ENCODE measurements around the gene RABEPK. TPM values are rescaled to one million over a fixed set of nuclear protein-coding genes. Genes with fewer than 3 reads are reported as not detected.

The RABEPK gene
- total RNA-seq, 2 donors from 2014 or later, result 19.3 to 19.7 TPM

- no peaks in the 10 kb centered on the region for H3K36me3 Mint-ChIP-seq (ENCODE audit: low read depth)
These were observed 55.5 kb downstream of the RABEPK start for GRCh38 chr9:125255781-125256391.

GRCh38 chr9:125258160-125258785 is 57.9 kb downstream of the RABEPK start:
- Mint-ChIP-seq H3K36me3 (ENCODE audit: low read depth) (no peaks in the 10 kb centered on the region), H3K4me3 (no peak overlapping the region), H3K9me3 (peaks cover 3% of the 10 kb centered on the region), H3K27ac (no peak overlapping the region), H3K27me3 (ENCODE audit: insufficient read depth) (no peaks in the 10 kb centered on the region), H3K4me1 (peaks cover 8% of the 10 kb centered on the region)
- Histone ChIP-seq H3K9ac (ENCODE audit: extremely low read depth, low read length, poor library complexity, severe bottlenecking) (no peak overlapping the region), H3K36me3 (ENCODE audit: control insufficient read depth, insufficient read depth, low read length) (no peaks in the 10 kb centered on the region), H3K27me3 (ENCODE audit: control insufficient read depth, insufficient read depth, low read length, poor library complexity, severe bottlenecking) (no peaks in the 10 kb centered on the region), H3K4me3 (ENCODE audit: low read length) (no peak overlapping the region), H3K27ac (ENCODE audit: low read depth, low read length) (no peak overlapping the region), H3K4me1 (ENCODE audit: control insufficient read depth, insufficient read depth, low read length) (peaks cover 3% of the 10 kb centered on the region), H3K9me3 (ENCODE audit: control insufficient read depth, low read length) (no peaks in the 10 kb centered on the region)
- no peak for DNase-seq
- 94 to 95% methylated on average over 5 to 6 of the region's 6 CpGs for WGBS, 2 experiments (ENCODE audit: insufficient coverage in 1 of 2, insufficient read length in 1 of 2)
- no peak for TF ChIP-seq CTCF (conservative IDR thresholded peaks at IDR 0.05)

More at GRCh38 chr9:125255781-125256391, 55.5 kb downstream of the RABEPK start:
- peak; percentile 74 for TF ChIP-seq CTCF (conservative IDR thresholded peaks at IDR 0.05)
- WGBS, 2 experiments (ENCODE audit: insufficient coverage in 1 of 2, insufficient read length in 1 of 2), result 63 to 68% methylated on average over 1 to 2 of the region's 2 CpGs
- Histone ChIP-seq H3K36me3 (ENCODE audit: control insufficient read depth, insufficient read depth, low read length) (no peaks in the 10 kb centered on the region), H3K4me3 (ENCODE audit: low read length) (no peak overlapping the region), H3K27ac (ENCODE audit: low read depth, low read length) (no peak overlapping the region), H3K27me3 (ENCODE audit: control insufficient read depth, insufficient read depth, low read length, poor library complexity, severe bottlenecking) (no peaks in the 10 kb centered on the region), H3K9ac (ENCODE audit: extremely low read depth, low read length, poor library complexity, severe bottlenecking) (no peak overlapping the region), H3K4me1 (ENCODE audit: control insufficient read depth, insufficient read depth, low read length) (no peaks in the 10 kb centered on the region), H3K9me3 (ENCODE audit: control insufficient read depth, low read length) (no peaks in the 10 kb centered on the region)
- Mint-ChIP-seq H3K4me3 (no peak overlapping the region), H3K4me1 (no peaks in the 10 kb centered on the region), H3K9me3 (peaks cover 2% of the 10 kb centered on the region), H3K27ac (no peak overlapping the region), H3K27me3 (ENCODE audit: insufficient read depth) (no peaks in the 10 kb centered on the region)
- peak; percentile 69 for DNase-seq

- Histone ChIP-seq H3K27me3 (ENCODE audit: control insufficient read depth, insufficient read depth, low read length, poor library complexity, severe bottlenecking) (no peaks in the 10 kb centered on the region), H3K4me1 (ENCODE audit: control insufficient read depth, insufficient read depth, low read length) (peaks cover 3% of the 10 kb centered on the region), H3K27ac (ENCODE audit: low read depth, low read length) (no peak overlapping the region), H3K9ac (ENCODE audit: extremely low read depth, low read length, poor library complexity, severe bottlenecking) (no peak overlapping the region), H3K36me3 (ENCODE audit: control insufficient read depth, insufficient read depth, low read length) (peaks cover 5% of the 10 kb centered on the region), H3K9me3 (ENCODE audit: control insufficient read depth, low read length) (no peaks in the 10 kb centered on the region), H3K4me3 (ENCODE audit: low read length) (no peak overlapping the region)
- Mint-ChIP-seq H3K36me3 (ENCODE audit: low read depth) (no peaks in the 10 kb centered on the region), H3K9me3 (peaks cover 3% of the 10 kb centered on the region), H3K27me3 (ENCODE audit: insufficient read depth) (no peaks in the 10 kb centered on the region), H3K27ac (no peak overlapping the region), H3K4me1 (peaks cover 8% of the 10 kb centered on the region), H3K4me3 (no peak overlapping the region)
- DNase-seq, result no peak
- no peak for TF ChIP-seq CTCF (conservative IDR thresholded peaks at IDR 0.05)
- 67 to 78% methylated on average over 1 to 2 of the region's 2 CpGs for WGBS, 2 experiments (ENCODE audit: insufficient coverage in 1 of 2, insufficient read length in 1 of 2)
These were observed 58.6 kb downstream of the RABEPK start for GRCh38 chr9:125258832-125259534.

Data from endodermal cell (in vitro differentiated cells).